GM12878 (cell line): ENCODE measurements around the gene TNNT2. TPM values are rescaled to one million over a fixed set of nuclear protein-coding genes. Genes with fewer than 3 reads are reported as not detected.

Experiments
- BCL3 ChIP-seq: IDR thresholded peaks from 2 replicates; pipeline ENCODE4 v1.6.1; 2011; ENCODE audit warnings: borderline replicate concordance, low read depth, mild to moderate bottlenecking, moderate library complexity, low read length; ENCODE audit not compliant: insufficient read depth, poor library complexity, severe bottlenecking
- CHD1 ChIP-seq: IDR thresholded peaks from 2 replicates; pipeline ENCODE4 v1.6.1; 2012; ENCODE audit warnings: low read depth, low read length, improper control_type of control experiment
- CTCF ChIP-seq, 3 experiments: IDR thresholded peaks in 2 of 3; conservative IDR thresholded peaks in 1 of 3; 2 replicates each; pipeline ENCODE4 v1.5.1; 2011; ENCODE audit warnings: low read depth in 3 of 3, low read length in 3 of 3, mild to moderate bottlenecking in 3 of 3, control low read depth in 2 of 3, moderate library complexity in 2 of 3, inconsistent platforms in 1 of 3, mixed read lengths in 1 of 3; ENCODE audit not compliant: control insufficient read depth in 2 of 3, insufficient read depth in 1 of 3; ENCODE audit errors: extremely low read depth in 1 of 3
- EGR1 ChIP-seq, 2 experiments: IDR thresholded peaks; 1 replicate in 1 of 2; 2 replicates in 1 of 2; pipeline ENCODE4 v1.6.1; 2011 to 2012; ENCODE audit warnings: low read depth in 2 of 2, low read length in 2 of 2, borderline replicate concordance in 1 of 2, mild to moderate bottlenecking in 1 of 2, moderate library complexity in 1 of 2
- FOXK2 ChIP-seq: fragments of 450-650 bp; IDR thresholded peaks from 2 replicates; pipeline ENCODE4 v1.6.1; 2017; ENCODE audit warnings: mild to moderate bottlenecking, moderate library complexity
- FOXM1 ChIP-seq: IDR thresholded peaks from 2 replicates; pipeline ENCODE4 v1.6.1; 2012; ENCODE audit warnings: low read depth, mild to moderate bottlenecking, inconsistent platforms, low read length, moderate library complexity
- HDAC6 ChIP-seq: fragments of 200-600 bp; sonication (generic); IDR thresholded peaks from one replicate; pipeline ENCODE4 v1.8.0; 2017; ENCODE audit warnings: antibody characterized with exemption; ENCODE audit not compliant: unreplicated experiment
- MYB ChIP-seq: fragments of 150-350 bp; IDR thresholded peaks from 2 replicates; pipeline ENCODE4 v1.6.1; 2014; ENCODE audit warnings: mild to moderate bottlenecking, low read depth, low read length, borderline replicate concordance
- TCF12 ChIP-seq: IDR thresholded peaks from 2 replicates; pipeline ENCODE4 v1.6.1; 2011; ENCODE audit warnings: low read depth, mild to moderate bottlenecking, low read length
- USF1 ChIP-seq: IDR thresholded peaks from 2 replicates; pipeline ENCODE4 v1.6.1; 2011; ENCODE audit warnings: borderline replicate concordance, low read depth, mild to moderate bottlenecking, moderate library complexity, mixed read lengths, low read length; ENCODE audit not compliant: insufficient read depth; ENCODE audit errors: extremely low read length
- ZBED1 ChIP-seq: IDR thresholded peaks from 2 replicates; pipeline ENCODE4 v1.6.1; 2016; ENCODE audit warnings: borderline replicate concordance
- ZNF217 ChIP-seq: fragments of 450-650 bp; IDR thresholded peaks from 2 replicates; pipeline ENCODE4 v1.6.1; 2017; ENCODE audit warnings: antibody characterized with exemption, mild to moderate bottlenecking
- ZNF622 ChIP-seq: fragments of 450-650 bp; IDR thresholded peaks from 2 replicates; pipeline ENCODE4 v1.6.1; 2017; ENCODE audit warnings: mild to moderate bottlenecking, inconsistent platforms
- polyA plus RNA-seq, 11 experiments: library from polyadenylated mRNA; depleted of rRNA in 4 of 11; unstranded in 6 of 11; stranded (reverse) in 5 of 11; fragments of >200 nt; fragmentation: Nextera tagmentation in 4 of 11; fragmentation: Illumina TruSeq in 1 of 11; extraction: Ambion mirVana in 4 of 11; extraction: Trizol in 1 of 11; gene quantifications; 1 replicate in 1 of 11; 2 replicates in 10 of 11; pipeline versions ENCODE4 v1.2.1 to v1.2.3, GENCODE V29; 2011 to 2016; ENCODE audit warnings: inconsistent platforms in 2 of 11, missing spikeins in 2 of 11, low read depth in 1 of 11
- total RNA-seq, 4 experiments: library from RNA; depleted of rRNA in 3 of 4; stranded (reverse); fragments of >200 nt in 3 of 4; fragmentation: Illumina TruSeq in 1 of 4; extraction: Trizol in 1 of 4; gene quantifications; 2 replicates each; pipeline versions ENCODE4 v1.2.1 to v1.2.3, GENCODE V29; 2013 to 2021
- TF ChIP-seq, protein P1 (sequence below): fragments of 450-650 bp; IDR thresholded peaks from 2 replicates; pipeline ENCODE4 v1.6.1; 2017; ENCODE audit warnings: borderline replicate concordance
- TF ChIP-seq, protein P2 (sequence below): IDR thresholded peaks from 2 replicates; pipeline ENCODE4 v1.6.1; 2012; ENCODE audit warnings: low read length, inconsistent platforms
- TF ChIP-seq, protein P3 (sequence below): fragments of 450-650 bp; IDR thresholded peaks from 2 replicates; pipeline ENCODE4 v1.6.1; 2018; ENCODE audit warnings: borderline replicate concordance, mild to moderate bottlenecking; ENCODE audit not compliant: partially characterized antibody

The TNNT2 gene
- total and polyA plus RNA-seq, 10 of the 15 experiments (the other 5 are each of a cell fraction or from before 2014, with no cell fraction given), result 2.2 TPM; not detected in 9

- no peak for TF ChIP-seq HDAC6
- TF ChIP-seq, protein P1, sequence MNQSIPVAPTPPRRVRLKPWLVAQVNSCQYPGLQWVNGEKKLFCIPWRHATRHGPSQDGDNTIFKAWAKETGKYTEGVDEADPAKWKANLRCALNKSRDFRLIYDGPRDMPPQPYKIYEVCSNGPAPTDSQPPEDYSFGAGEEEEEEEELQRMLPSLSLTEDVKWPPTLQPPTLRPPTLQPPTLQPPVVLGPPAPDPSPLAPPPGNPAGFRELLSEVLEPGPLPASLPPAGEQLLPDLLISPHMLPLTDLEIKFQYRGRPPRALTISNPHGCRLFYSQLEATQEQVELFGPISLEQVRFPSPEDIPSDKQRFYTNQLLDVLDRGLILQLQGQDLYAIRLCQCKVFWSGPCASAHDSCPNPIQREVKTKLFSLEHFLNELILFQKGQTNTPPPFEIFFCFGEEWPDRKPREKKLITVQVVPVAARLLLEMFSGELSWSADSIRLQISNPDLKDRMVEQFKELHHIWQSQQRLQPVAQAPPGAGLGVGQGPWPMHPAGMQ, result no peak
- no peak for TF ChIP-seq FOXK2
- 0 out of 2 replicates have a peak, but pooled peaks have one; percentile 12 for TF ChIP-seq TCF12
- no peak for TF ChIP-seq ZBED1
- TF ChIP-seq, protein P2, sequence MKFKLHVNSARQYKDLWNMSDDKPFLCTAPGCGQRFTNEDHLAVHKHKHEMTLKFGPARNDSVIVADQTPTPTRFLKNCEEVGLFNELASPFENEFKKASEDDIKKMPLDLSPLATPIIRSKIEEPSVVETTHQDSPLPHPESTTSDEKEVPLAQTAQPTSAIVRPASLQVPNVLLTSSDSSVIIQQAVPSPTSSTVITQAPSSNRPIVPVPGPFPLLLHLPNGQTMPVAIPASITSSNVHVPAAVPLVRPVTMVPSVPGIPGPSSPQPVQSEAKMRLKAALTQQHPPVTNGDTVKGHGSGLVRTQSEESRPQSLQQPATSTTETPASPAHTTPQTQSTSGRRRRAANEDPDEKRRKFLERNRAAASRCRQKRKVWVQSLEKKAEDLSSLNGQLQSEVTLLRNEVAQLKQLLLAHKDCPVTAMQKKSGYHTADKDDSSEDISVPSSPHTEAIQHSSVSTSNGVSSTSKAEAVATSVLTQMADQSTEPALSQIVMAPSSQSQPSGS, result no peak
- no peak for TF ChIP-seq USF1
- no peak for TF ChIP-seq FOXM1
- TF ChIP-seq ZNF622, result no peak
- TF ChIP-seq, protein P3, sequence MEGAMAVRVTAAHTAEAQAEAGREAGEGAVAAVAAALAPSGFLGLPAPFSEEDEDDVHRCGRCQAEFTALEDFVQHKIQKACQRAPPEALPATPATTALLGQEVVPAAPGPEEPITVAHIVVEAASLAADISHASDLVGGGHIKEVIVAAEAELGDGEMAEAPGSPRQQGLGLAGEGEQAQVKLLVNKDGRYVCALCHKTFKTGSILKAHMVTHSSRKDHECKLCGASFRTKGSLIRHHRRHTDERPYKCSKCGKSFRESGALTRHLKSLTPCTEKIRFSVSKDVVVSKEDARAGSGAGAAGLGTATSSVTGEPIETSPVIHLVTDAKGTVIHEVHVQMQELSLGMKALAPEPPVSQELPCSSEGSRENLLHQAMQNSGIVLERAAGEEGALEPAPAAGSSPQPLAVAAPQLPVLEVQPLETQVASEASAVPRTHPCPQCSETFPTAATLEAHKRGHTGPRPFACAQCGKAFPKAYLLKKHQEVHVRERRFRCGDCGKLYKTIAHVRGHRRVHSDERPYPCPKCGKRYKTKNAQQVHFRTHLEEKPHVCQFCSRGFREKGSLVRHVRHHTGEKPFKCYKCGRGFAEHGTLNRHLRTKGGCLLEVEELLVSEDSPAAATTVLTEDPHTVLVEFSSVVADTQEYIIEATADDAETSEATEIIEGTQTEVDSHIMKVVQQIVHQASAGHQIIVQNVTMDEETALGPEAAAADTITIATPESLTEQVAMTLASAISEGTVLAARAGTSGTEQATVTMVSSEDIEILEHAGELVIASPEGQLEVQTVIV, result no peak
- TF ChIP-seq CTCF (IDR thresholded peaks at IDR 0.05 in 2 of 3, conservative IDR thresholded peaks at IDR 0.05 in 1 of 3; ENCODE audit: control insufficient read depth in 2 of 3, extremely low read depth in 1 of 3, insufficient read depth in 1 of 3, low read depth in 3 of 3, low read length in 3 of 3), result no peak
- no peak for TF ChIP-seq CHD1
- TF ChIP-seq EGR1 (IDR thresholded peaks at IDR 0.05; ENCODE audit: borderline replicate concordance in 1 of 2, low read depth in 2 of 2, low read length in 2 of 2), result no peak
- TF ChIP-seq ZNF217, result 0 out of 2 replicates have a peak, but pooled peaks have one; percentile 57
- no peak for TF ChIP-seq BCL3
- no peak for TF ChIP-seq MYB
Measured at GRCh38 chr1:201405484-201405831, 28.0 kb upstream of the TNNT2 start (continued).
